Suprapubic skin (tissue), 4 donors: ENCODE measurements around the gene POLDIP2. TPM values are rescaled to one million over a fixed set of nuclear protein-coding genes. Genes with fewer than 3 reads are reported as not detected.

ENCODE experiments used
- DNase-seq, 2 donors: peaks; one replicate each; pipeline ENCODE4 v3.0.0-alpha.2; 2019; ENCODE audit warnings: low spot score in 2 of 2
- H3K27ac ChIP-seq: fragments of 200-600 bp; sonication (generic); one replicate; pipeline ENCODE4 v1.5.1; 2019
- H3K27me3 ChIP-seq: fragments of 200-600 bp; sonication (generic); one replicate; pipeline ENCODE4 v1.5.1; 2019
- H3K36me3 ChIP-seq: fragments of 200-600 bp; sonication (generic); one replicate; pipeline ENCODE4 v1.5.1; 2019
- H3K4me1 ChIP-seq: fragments of 200-600 bp; sonication (generic); one replicate; pipeline ENCODE4 v1.5.1; 2019
- H3K4me3 ChIP-seq: fragments of 200-600 bp; sonication (generic); one replicate; pipeline ENCODE4 v1.5.1; 2019; ENCODE audit warnings: mild to moderate bottlenecking
- H3K9me3 ChIP-seq: fragments of 200-600 bp; sonication (generic); one replicate; pipeline ENCODE4 v1.5.1; 2019
- EP300 ChIP-seq: sonication (generic); formaldehyde crosslinking; IDR thresholded peaks from one replicate; pipeline ENCODE4 v1.6.1; 2017; ENCODE audit warnings: antibody characterized with exemption
- POLR2A ChIP-seq, 2 donors: fragments of 450-650 bp; IDR thresholded peaks; one replicate each; pipeline ENCODE4 v1.6.1; 2017; ENCODE audit warnings: antibody characterized with exemption in 2 of 2, mild to moderate bottlenecking in 2 of 2, moderate library complexity in 2 of 2
- POLR2AphosphoS5 ChIP-seq, 3 donors: sonication (generic); formaldehyde crosslinking; IDR thresholded peaks; one replicate each; pipeline ENCODE4 v1.6.1; 2017; ENCODE audit warnings: antibody characterized with exemption in 3 of 3
- WGBS: methylation state at CpG from one replicate; pipeline ENCODE4 v1.1.5; 2018; 5-methylcytosine and 5-hydroxymethylcytosine counted together
- total RNA-seq, 4 donors: library from RNA; depleted of rRNA; stranded (reverse); fragments of >200 nt; gene quantifications; one replicate each; pipeline ENCODE4 v1.1.0, GENCODE V29; 2016
- TF ChIP-seq, protein P1 (sequence below), 2 donors: fragments of 200-600 bp in 1 of 2; fragments of 450-650 bp in 1 of 2; sonication (generic) in 1 of 2; IDR thresholded peaks; one replicate each; pipeline ENCODE4 v1.5.1; 2016 to 2019; ENCODE audit warnings: antibody characterized with exemption in 2 of 2, mild to moderate bottlenecking in 1 of 2, moderate library complexity in 1 of 2

POLDIP2 gene
- total RNA-seq, 4 donors from 2014 or later: 52.9 to 103 (median 86.0) TPM

DNA sequence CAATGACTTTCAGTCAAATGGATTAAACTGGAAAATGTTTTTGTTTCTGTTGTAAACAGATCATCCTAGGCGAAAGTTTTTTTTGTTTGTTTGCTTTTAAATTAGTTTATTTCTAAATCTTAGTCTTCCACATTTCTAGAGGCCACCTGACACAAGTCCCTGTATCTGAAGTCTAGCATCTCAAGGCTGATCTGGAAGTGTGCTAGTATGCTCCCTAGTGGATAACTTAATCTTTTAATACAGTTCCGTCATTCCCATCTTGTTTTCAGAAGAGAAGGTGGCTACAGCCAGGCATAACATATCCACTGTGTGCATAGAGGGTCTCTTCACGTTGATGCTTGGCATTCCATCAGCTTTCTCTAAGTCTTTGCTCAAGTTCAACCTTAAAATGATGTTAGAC, 29.6 kb downstream of the POLDIP2 start:
- Histone ChIP-seq H3K27ac (no peak overlapping the region), H3K9me3 (no peaks in the 10 kb centered on the region), H3K27me3 (no peaks in the 10 kb centered on the region), H3K4me1 (peaks cover under 1% of the 10 kb centered on the region), H3K36me3 (peaks cover 38% of the 10 kb centered on the region), H3K4me3 (no peak overlapping the region)
- TF ChIP-seq POLR2AphosphoS5 (IDR thresholded peaks at IDR 0.05): no peak
- no peak for TF ChIP-seq POLR2A (IDR thresholded peaks at IDR 0.05)
- TF ChIP-seq, protein P1, sequence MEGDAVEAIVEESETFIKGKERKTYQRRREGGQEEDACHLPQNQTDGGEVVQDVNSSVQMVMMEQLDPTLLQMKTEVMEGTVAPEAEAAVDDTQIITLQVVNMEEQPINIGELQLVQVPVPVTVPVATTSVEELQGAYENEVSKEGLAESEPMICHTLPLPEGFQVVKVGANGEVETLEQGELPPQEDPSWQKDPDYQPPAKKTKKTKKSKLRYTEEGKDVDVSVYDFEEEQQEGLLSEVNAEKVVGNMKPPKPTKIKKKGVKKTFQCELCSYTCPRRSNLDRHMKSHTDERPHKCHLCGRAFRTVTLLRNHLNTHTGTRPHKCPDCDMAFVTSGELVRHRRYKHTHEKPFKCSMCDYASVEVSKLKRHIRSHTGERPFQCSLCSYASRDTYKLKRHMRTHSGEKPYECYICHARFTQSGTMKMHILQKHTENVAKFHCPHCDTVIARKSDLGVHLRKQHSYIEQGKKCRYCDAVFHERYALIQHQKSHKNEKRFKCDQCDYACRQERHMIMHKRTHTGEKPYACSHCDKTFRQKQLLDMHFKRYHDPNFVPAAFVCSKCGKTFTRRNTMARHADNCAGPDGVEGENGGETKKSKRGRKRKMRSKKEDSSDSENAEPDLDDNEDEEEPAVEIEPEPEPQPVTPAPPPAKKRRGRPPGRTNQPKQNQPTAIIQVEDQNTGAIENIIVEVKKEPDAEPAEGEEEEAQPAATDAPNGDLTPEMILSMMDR (IDR thresholded peaks at IDR 0.05): no peak
- TF ChIP-seq EP300: no peak
- WGBS: 77% methylated on average over 3 of the region's 3 CpGs
- no peak for DNase-seq

DNA sequence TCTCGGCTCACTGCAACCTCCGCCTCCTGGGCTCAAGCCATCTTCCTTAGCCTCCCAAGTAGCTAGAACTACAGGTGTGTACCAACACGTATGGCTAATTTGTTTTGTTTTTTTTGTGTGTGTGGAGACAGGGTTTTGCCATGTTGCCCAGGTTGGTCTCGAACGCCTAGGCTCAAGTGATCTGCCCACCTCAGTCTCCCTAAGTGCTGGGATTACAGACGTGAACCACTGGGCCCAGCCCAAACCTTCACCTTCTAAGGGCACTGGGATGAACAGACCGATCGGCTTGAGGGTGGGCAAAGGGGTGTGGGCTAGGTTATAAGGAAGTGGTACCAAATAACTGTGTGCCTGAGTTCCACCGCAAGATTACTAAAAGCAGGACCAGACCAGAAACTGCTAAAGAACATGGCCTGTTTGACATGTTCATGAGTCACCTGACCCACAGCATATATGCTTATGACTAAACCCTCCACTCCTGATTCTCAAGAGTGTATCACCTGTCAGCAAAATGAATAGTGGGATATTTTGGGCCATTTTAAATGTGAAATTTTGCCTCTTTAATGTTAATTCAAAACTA, 30.2 kb downstream of the POLDIP2 start:
- H3K27ac ChIP-seq: no peak overlapping the region
- peaks cover 38% of the 10 kb centered on the region for H3K36me3 ChIP-seq

DNA sequence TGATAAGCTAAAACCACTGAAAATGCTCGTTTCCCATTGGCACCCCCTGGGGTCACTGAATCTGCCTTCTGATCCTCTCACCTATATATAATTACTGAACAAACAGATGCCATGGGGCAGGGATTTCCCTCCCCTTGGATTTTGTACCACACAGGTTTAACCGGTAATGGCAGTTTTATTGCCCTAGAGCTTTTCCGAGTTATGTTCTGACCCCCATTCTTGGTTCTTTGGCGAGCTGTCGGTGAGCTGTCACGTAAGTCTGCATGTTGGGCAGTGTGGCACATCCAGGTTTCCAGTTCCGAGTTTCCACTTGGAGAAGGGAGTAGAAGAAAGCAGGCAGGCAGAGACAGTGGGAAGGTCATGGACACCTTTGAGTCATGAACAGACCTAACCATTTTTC, 31.2 kb downstream of the POLDIP2 start:
- Histone ChIP-seq H3K36me3 (peaks cover 30% of the 10 kb centered on the region), H3K4me3 (no peak overlapping the region), H3K27me3 (no peaks in the 10 kb centered on the region), H3K27ac (no peak overlapping the region), H3K9me3 (no peaks in the 10 kb centered on the region), H3K4me1 (no peaks in the 10 kb centered on the region)
- TF ChIP-seq POLR2AphosphoS5 (IDR thresholded peaks at IDR 0.05) (no peak), POLR2A (IDR thresholded peaks at IDR 0.05) (no peak)
- WGBS: 56% methylated on average over 7 of the region's 7 CpGs
- no peak for DNase-seq

More for the DNA sequence above, 30.2 kb downstream of the POLDIP2 start:
- no peaks in the 10 kb centered on the region for H3K27me3 ChIP-seq
- WGBS: 79% methylated on average over 9 of the region's 9 CpGs
- H3K4me3 ChIP-seq: no peak overlapping the region
- no peaks in the 10 kb centered on the region for H3K9me3 ChIP-seq
- TF ChIP-seq EP300: no peak
- no peak for TF ChIP-seq POLR2A (IDR thresholded peaks at IDR 0.05)
- TF ChIP-seq POLR2AphosphoS5 (IDR thresholded peaks at IDR 0.05): no peak
- TF ChIP-seq, protein P1 (IDR thresholded peaks at IDR 0.05): no peak
- no peaks in the 10 kb centered on the region for H3K4me1 ChIP-seq
- no peak for DNase-seq

DNA sequence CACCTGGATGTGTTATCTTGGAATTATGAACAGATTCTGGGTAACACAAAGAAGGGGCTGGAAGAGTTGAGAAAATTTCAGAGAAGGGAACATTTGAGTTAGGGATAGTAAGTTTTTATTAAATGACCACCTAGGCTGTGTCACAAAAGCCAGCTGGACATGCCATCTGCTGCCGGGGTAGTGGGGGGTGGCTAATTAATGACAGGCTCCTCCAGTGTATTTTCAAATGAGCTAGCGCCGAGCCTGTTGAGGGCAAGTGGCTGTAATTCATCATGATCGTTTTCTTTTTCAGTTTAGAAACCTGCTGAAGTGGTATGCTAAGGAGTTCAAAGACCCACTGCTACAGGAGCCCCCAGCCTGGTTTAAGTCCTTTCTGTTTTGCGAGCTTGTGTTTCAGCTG, 32.1 kb downstream of the POLDIP2 start:
- TF ChIP-seq, protein P1 (IDR thresholded peaks at IDR 0.05): no peak
- TF ChIP-seq POLR2AphosphoS5 (IDR thresholded peaks at IDR 0.05): no peak
- TF ChIP-seq EP300: no peak
- no peak for TF ChIP-seq POLR2A (IDR thresholded peaks at IDR 0.05)
- DNase-seq: no peak
- Histone ChIP-seq H3K4me1 (peaks cover 2% of the 10 kb centered on the region), H3K27ac (no peak overlapping the region), H3K4me3 (no peak overlapping the region), H3K9me3 (no peaks in the 10 kb centered on the region), H3K36me3 (peaks cover 22% of the 10 kb centered on the region), H3K27me3 (no peaks in the 10 kb centered on the region)
- WGBS: 60% methylated on average over 5 of the region's 5 CpGs

- DNase-seq: no peak
- Histone ChIP-seq H3K4me1 (peaks cover 7% of the 10 kb centered on the region), H3K36me3 (peaks cover 22% of the 10 kb centered on the region), H3K4me3 (no peak overlapping the region), H3K27me3 (no peaks in the 10 kb centered on the region), H3K27ac (no peak overlapping the region), H3K9me3 (no peaks in the 10 kb centered on the region)
- 93% methylated on average over 3 of the region's 3 CpGs for WGBS
- TF ChIP-seq POLR2AphosphoS5 (IDR thresholded peaks at IDR 0.05) (no peak), EP300 (no peak), POLR2A (IDR thresholded peaks at IDR 0.05) (no peak)
- TF ChIP-seq, protein P1 (IDR thresholded peaks at IDR 0.05): no peak
Measured at GRCh38 chr17:28324781-28325180, 32.5 kb downstream of the POLDIP2 start.
